ENCODE data around the gene ATP2B2.

DNA sequence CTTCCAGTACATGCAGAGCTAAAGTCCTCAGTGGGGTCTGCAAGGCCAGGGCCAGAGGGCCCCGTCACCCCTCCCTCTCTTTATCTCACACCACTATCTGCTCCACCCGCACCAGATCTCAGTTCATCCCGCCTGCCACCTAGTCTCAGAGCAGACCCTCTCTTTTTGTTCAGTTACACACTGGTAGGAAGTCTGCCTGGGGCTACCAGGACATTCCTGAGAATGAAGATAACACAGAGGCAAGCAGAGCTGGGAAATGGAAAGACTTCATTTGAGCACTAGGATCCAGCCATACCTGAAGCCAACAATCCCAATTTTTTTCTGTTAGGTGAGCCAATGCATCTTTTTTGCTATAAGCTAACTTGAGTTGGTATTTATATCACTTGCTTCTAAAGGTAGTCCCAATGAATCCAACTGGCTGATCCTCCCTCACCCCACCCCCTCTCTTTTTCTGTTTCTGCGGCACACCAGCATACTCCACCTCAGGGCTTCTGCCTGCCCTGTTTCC lies 24.5 kb downstream of the ATP2B2 start:
- no peak for TF ChIP-seq EZH2 (IDR thresholded peaks at IDR 0.05; ENCODE audit: borderline replicate concordance, low read depth, low read length, severe bottlenecking)
- TF ChIP-seq, protein P1, sequence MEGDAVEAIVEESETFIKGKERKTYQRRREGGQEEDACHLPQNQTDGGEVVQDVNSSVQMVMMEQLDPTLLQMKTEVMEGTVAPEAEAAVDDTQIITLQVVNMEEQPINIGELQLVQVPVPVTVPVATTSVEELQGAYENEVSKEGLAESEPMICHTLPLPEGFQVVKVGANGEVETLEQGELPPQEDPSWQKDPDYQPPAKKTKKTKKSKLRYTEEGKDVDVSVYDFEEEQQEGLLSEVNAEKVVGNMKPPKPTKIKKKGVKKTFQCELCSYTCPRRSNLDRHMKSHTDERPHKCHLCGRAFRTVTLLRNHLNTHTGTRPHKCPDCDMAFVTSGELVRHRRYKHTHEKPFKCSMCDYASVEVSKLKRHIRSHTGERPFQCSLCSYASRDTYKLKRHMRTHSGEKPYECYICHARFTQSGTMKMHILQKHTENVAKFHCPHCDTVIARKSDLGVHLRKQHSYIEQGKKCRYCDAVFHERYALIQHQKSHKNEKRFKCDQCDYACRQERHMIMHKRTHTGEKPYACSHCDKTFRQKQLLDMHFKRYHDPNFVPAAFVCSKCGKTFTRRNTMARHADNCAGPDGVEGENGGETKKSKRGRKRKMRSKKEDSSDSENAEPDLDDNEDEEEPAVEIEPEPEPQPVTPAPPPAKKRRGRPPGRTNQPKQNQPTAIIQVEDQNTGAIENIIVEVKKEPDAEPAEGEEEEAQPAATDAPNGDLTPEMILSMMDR (IDR thresholded peaks at IDR 0.05; ENCODE audit: borderline replicate concordance, extremely low read depth, low read length, poor library complexity, severe bottlenecking): no peak
